Spleen (tissue), 7 donors: Measurements from ENCODE around the gene HEATR5B.
"Not testable (repeated sequence)": the region's sequence is repeated elsewhere in the genome, so short reads cannot be mapped to it uniquely, and the experiment has no call there.

Experiments
- POLR2A ChIP-seq, 3 donors: fragments of 450-650 bp; IDR thresholded peaks; one replicate each; pipeline ENCODE4 v1.5.1; 2017; ENCODE audit warnings: antibody characterized with exemption in 3 of 3, mild to moderate bottlenecking in 1 of 3
- TF ChIP-seq, protein P1 (sequence below), 11 experiments: fragments of 200-600 bp in 7 of 11; fragments of 450-650 bp in 4 of 11; sonication (generic) in 4 of 11; IDR thresholded peaks in 8 of 11; conservative IDR thresholded peaks in 3 of 11; 1 replicate in 7 of 11; 2 replicates in 4 of 11; pipeline versions ENCODE4 v1.4.0 to v1.8.0; 2016 to 2021; ENCODE audit warnings: antibody characterized with exemption in 11 of 11, inconsistent platforms in 4 of 11, mild to moderate bottlenecking in 1 of 11
- donor health status: DM: no; HTN: no; CAD: no; lungs with moderate emphysema.
- donor health status: DM: no; HTN: no; CAD: no.
- donor health status: DM: no; HTN: no; CAD: no.

DNA sequence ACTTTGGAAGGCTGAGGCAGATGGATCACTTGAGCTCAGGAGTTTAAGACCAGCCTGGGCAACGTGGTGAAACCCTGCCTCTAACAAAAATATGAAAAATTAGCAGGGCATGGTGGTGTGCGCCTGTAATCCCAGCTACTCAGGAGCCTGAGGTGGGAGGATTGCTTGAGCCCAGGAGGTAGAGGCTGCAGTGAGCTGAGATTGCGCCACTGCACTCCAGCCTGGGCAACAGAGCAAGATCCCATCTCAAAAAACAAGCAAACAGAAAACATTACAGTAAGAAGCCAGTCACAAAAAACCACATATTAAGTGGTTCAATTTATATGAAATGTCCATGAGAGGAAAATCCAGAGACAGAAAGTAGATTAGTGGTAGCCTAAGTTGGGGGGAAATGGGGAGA is 105.2 kb downstream of the HEATR5B start:
- TF ChIP-seq, protein P1, sequence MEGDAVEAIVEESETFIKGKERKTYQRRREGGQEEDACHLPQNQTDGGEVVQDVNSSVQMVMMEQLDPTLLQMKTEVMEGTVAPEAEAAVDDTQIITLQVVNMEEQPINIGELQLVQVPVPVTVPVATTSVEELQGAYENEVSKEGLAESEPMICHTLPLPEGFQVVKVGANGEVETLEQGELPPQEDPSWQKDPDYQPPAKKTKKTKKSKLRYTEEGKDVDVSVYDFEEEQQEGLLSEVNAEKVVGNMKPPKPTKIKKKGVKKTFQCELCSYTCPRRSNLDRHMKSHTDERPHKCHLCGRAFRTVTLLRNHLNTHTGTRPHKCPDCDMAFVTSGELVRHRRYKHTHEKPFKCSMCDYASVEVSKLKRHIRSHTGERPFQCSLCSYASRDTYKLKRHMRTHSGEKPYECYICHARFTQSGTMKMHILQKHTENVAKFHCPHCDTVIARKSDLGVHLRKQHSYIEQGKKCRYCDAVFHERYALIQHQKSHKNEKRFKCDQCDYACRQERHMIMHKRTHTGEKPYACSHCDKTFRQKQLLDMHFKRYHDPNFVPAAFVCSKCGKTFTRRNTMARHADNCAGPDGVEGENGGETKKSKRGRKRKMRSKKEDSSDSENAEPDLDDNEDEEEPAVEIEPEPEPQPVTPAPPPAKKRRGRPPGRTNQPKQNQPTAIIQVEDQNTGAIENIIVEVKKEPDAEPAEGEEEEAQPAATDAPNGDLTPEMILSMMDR (IDR thresholded peaks at IDR 0.05 in 8 of 11, conservative IDR thresholded peaks at IDR 0.05 in 3 of 11) = not testable (repeated sequence)
- not testable (repeated sequence) for TF ChIP-seq POLR2A (IDR thresholded peaks at IDR 0.05)
